AG04449 (cell line): ENCODE measurements around the gene TMCO1.
"Not testable (repeated sequence)": the region's sequence is repeated elsewhere in the genome, so short reads cannot be mapped to it uniquely, and the experiment has no call there.

Experiments used
- CTCF ChIA-PET: fragments of 350-600 bp; formaldehyde crosslinking; extraction: SDS; loops from one replicate; lab custom pipeline; 2021; ENCODE audit warnings: antibody characterized with exemption; lab: Yijun Ruan, JAX
- POLR2A ChIA-PET: fragments of 400-600, 350-600 bp; formaldehyde crosslinking; extraction: SDS; loops from one replicate; lab custom pipeline; 2020; ENCODE audit warnings: antibody characterized with exemption, inconsistent platforms; lab: Yijun Ruan, JAX
- DNase-seq: peaks from one replicate; pipeline ENCODE4 v3.0.0-alpha.2; 2010; ENCODE audit warnings: low read depth, low spot score
- H3K4me3 ChIP-seq: 2 replicates; pipeline ENCODE4 v1.5.1; 2011; ENCODE audit warnings: low read depth, mild to moderate bottlenecking, control low read depth, low read length
- CTCF ChIP-seq: IDR thresholded peaks from one replicate; pipeline ENCODE4 v1.5.1; 2011; ENCODE audit warnings: mild to moderate bottlenecking, moderate library complexity, low read length, control low read depth, inconsistent platforms; ENCODE audit not compliant: insufficient read depth; ENCODE audit errors: missing control alignments

Gene TMCO1

GRCh38 chr1:165768513-165769394 lies at the start of gene TMCO1:
TMCO1 (minus strand) TSS chr1:165768868; CDS start chr1:165768751, 117 bp downstream.
- ChIA-PET CTCF (interaction anchor here (0.9 to 4.5 kb wide), 8 partner anchors 25 to 145 kb away, joined by 3 to 43 read pairs (median 3); no protein-coding TSS in a partner anchor), POLR2A (interaction anchor here (0.5 to 1.7 kb wide), 10 partner anchors 22 to 165 kb away, joined by 3 to 12 read pairs (median 4); no protein-coding TSS in a partner anchor)
- TF ChIP-seq CTCF: peak; percentile 16
- DNase-seq: peak; percentile 89
- peak within 1 kb of the TSS; percentile 91 for H3K4me3 ChIP-seq

- no peak for TF ChIP-seq CTCF
- no peak for DNase-seq
- CTCF ChIA-PET: interaction anchor here (0.9 to 1.2 kb wide), 2 partner anchors 97 to 108 kb away, joined by 3 to 4 read pairs; no protein-coding TSS in a partner anchor
- POLR2A ChIA-PET: no interaction called here
- H3K4me3 ChIP-seq: no peak overlapping the region
Observed at GRCh38 chr1:165816826-165817497, 48.3 kb upstream of the TMCO1 start.

GRCh38 chr1:165816157-165816556 lies 47.5 kb upstream of the TMCO1 start:
- DNase-seq: no peak
- ChIA-PET CTCF (interaction anchor here (1.2 kb wide), 1 partner anchor 108 kb away, joined by 3 read pairs; no protein-coding TSS in a partner anchor), POLR2A (interaction anchor here (0.6 kb wide), 1 partner anchor 43 kb away, joined by 3 read pairs; no protein-coding TSS in a partner anchor)
- TF ChIP-seq CTCF: no peak
- no peak overlapping the region for H3K4me3 ChIP-seq

- TF ChIP-seq CTCF: no peak
- ChIA-PET CTCF (no interaction called here), POLR2A (interaction anchor here (0.6 kb wide), 1 partner anchor 43 kb away, joined by 3 read pairs; no protein-coding TSS in a partner anchor)
- no peak for DNase-seq
- no peak overlapping the region for H3K4me3 ChIP-seq
Observed at GRCh38 chr1:165815725-165816124, 47.1 kb upstream of the TMCO1 start.

GRCh38 chr1:165807613-165808012 lies 38.9 kb upstream of the TMCO1 start:
- POLR2A ChIA-PET: no interaction called here
- CTCF ChIA-PET: no interaction called here
- no peak overlapping the region for H3K4me3 ChIP-seq
- TF ChIP-seq CTCF: no peak
- DNase-seq: no peak

GRCh38 chr1:165804513-165804912 lies 35.8 kb upstream of the TMCO1 start:
- DNase-seq, H3K4me3 ChIP-seq, POLR2A ChIA-PET, CTCF ChIA-PET: not testable (repeated sequence)
